Calu3 (cell line): ENCODE data around the gene DYNC1H1. TPM values are rescaled to one million over a fixed set of nuclear protein-coding genes. Genes with fewer than 3 reads are reported as not detected.

ENCODE experiments used
- BruUV-seq: library from RNA; stranded (reverse); fragments of 400-500 nt; replicated peaks from 2 replicates; lab custom pipeline; 2021; lab: Mats Ljungman, UMichigan
- CTCF ChIA-PET: fragments of 300-600 bp; sonication (Branson Sonifier 250); formaldehyde crosslinking; loops from one replicate; lab custom pipeline; 2022; ENCODE audit warnings: antibody characterized with exemption; lab: Charles Lee
- DNase-seq: peaks from one replicate; pipeline ENCODE4 v3.0.0; 2022
- H3K27ac Mint-ChIP-seq: one replicate; pipeline ENCODE4 v1.8.0; 2022; ENCODE audit warnings: mixed read lengths; ENCODE audit not compliant: unreplicated experiment
- H3K27me3 Mint-ChIP-seq: one replicate; pipeline ENCODE4 v1.8.0; 2022; ENCODE audit warnings: mixed read lengths; ENCODE audit not compliant: unreplicated experiment
- H3K36me3 Mint-ChIP-seq: one replicate; pipeline ENCODE4 v1.8.0; 2022; ENCODE audit warnings: mild to moderate bottlenecking, moderate library complexity, mixed read lengths; ENCODE audit not compliant: insufficient read depth, unreplicated experiment
- H3K4me1 Mint-ChIP-seq: one replicate; pipeline ENCODE4 v1.8.0; 2022; ENCODE audit warnings: mild to moderate bottlenecking, low read depth, mixed read lengths; ENCODE audit not compliant: unreplicated experiment
- H3K4me3 Mint-ChIP-seq: one replicate; pipeline ENCODE4 v1.8.0; 2022; ENCODE audit warnings: mild to moderate bottlenecking, low read depth, moderate library complexity, mixed read lengths; ENCODE audit not compliant: unreplicated experiment
- H3K9me3 Mint-ChIP-seq: one replicate; pipeline ENCODE4 v1.8.0; 2022; ENCODE audit warnings: low read depth, mixed read lengths; ENCODE audit not compliant: unreplicated experiment
- CTCF ChIP-seq: fragments of 200-600 bp; IDR thresholded peaks from one replicate; pipeline ENCODE4 v1.8.0; 2022; ENCODE audit warnings: antibody characterized with exemption; ENCODE audit not compliant: unreplicated experiment
- intact Hi-C: fragments of 100-400 bp; cut with micrococcal nuclease; formaldehyde crosslinking; loops from one replicate; pipeline ENCODE4 v1.10.0; 2022; ENCODE audit not compliant: unreplicated experiment
- total RNA-seq: library from RNA; stranded (reverse); gene quantifications from 2 replicates; pipeline ENCODE4 v1.2.3, GENCODE V29; 2022

DYNC1H1 gene
- total RNA-seq, 1 experiment from 2014 or later, result 529 TPM

GRCh38 chr14:101961011-101961721 is 3.2 kb upstream of the DYNC1H1 start:
- H3K36me3 Mint-ChIP-seq, result peaks cover 26% of the 10 kb centered on the region
- no peaks in the 10 kb centered on the region for H3K27me3 Mint-ChIP-seq
- BruUV-seq, result no TSS peak
- no peaks in the 10 kb centered on the region for H3K9me3 Mint-ChIP-seq
- TF ChIP-seq CTCF, result peak; percentile 76
- intact Hi-C loops, result loop anchor here (2.0 to 10.0 kb wide), 2 partner anchors 64 to 136 kb away; no protein-coding TSS in a partner anchor
- no peak overlapping the region for H3K27ac Mint-ChIP-seq
- peak; percentile 80 for DNase-seq
- H3K4me3 Mint-ChIP-seq, result no peak overlapping the region
- H3K4me1 Mint-ChIP-seq, result peaks cover 38% of the 10 kb centered on the region
- CTCF ChIA-PET, result interaction anchor here (0.7 kb wide), 1 partner anchor 12 kb away, joined by 4 read pairs; no protein-coding TSS in a partner anchor

- BruUV-seq, result no TSS peak
- Mint-ChIP-seq H3K4me3 (no peak overlapping the region), H3K36me3 (peaks cover 27% of the 10 kb centered on the region), H3K4me1 (peaks cover 38% of the 10 kb centered on the region), H3K27ac (no peak overlapping the region), H3K27me3 (no peaks in the 10 kb centered on the region), H3K9me3 (no peaks in the 10 kb centered on the region)
- CTCF ChIA-PET, result interaction anchor here (0.5 to 0.8 kb wide), 3 partner anchors 11 to 191 kb away, joined by 3 to 4 read pairs (median 3); no protein-coding TSS in a partner anchor
- no peak for TF ChIP-seq CTCF
- DNase-seq, result no peak
- intact Hi-C loops, result loop anchor here (2.0 to 10.0 kb wide), 2 partner anchors 63 to 135 kb away; no protein-coding TSS in a partner anchor
These were observed 2.4 kb upstream of the DYNC1H1 start for GRCh38 chr14:101961746-101962502.

GRCh38 chr14:101962503-101962874 is 1.9 kb upstream of the DYNC1H1 start:
- no peak overlapping the region for H3K4me3 Mint-ChIP-seq
- CTCF ChIA-PET, result interaction anchor here (0.5 to 0.8 kb wide), 2 partner anchors 84 to 192 kb away, joined by 3 read pairs; no protein-coding TSS in a partner anchor
- no peak for TF ChIP-seq CTCF
- no peaks in the 10 kb centered on the region for H3K27me3 Mint-ChIP-seq
- no peaks in the 10 kb centered on the region for H3K9me3 Mint-ChIP-seq
- peaks cover 38% of the 10 kb centered on the region for H3K4me1 Mint-ChIP-seq
- no TSS peak for BruUV-seq
- peak; percentile 67 for DNase-seq
- H3K27ac Mint-ChIP-seq, result no peak overlapping the region
- intact Hi-C loops, result loop anchor here (10.0 kb wide), 1 partner anchor 62 kb away; no protein-coding TSS in a partner anchor
- H3K36me3 Mint-ChIP-seq, result peaks cover 27% of the 10 kb centered on the region

- CTCF ChIA-PET, result no interaction called here
- BruUV-seq, result no TSS peak
- Mint-ChIP-seq H3K27ac (no peak overlapping the region), H3K4me1 (peaks cover 43% of the 10 kb centered on the region), H3K27me3 (no peaks in the 10 kb centered on the region), H3K9me3 (no peaks in the 10 kb centered on the region), H3K4me3 (no peak overlapping the region), H3K36me3 (peaks cover 31% of the 10 kb centered on the region)
- no peak for DNase-seq
- no peak for TF ChIP-seq CTCF
- intact Hi-C loops, result loop anchor here (10.0 kb wide), 1 partner anchor 62 kb away; no protein-coding TSS in a partner anchor
These were observed 1.3 kb upstream of the DYNC1H1 start for GRCh38 chr14:101963052-101963451.
